ENCODE data around the gene SMIM5. TPM values are rescaled to one million over a fixed set of nuclear protein-coding genes. Genes with fewer than 3 reads are reported as not detected.

The SMIM5 gene
- total RNA-seq, 1 donor from 2014 or later = 14.0 TPM

- Histone ChIP-seq H3K9me3 (replicated peaks) (no peaks in the 10 kb centered on the region), H3K4me3 (no peak overlapping the region), H3K36me3 (peaks cover 36% of the 10 kb centered on the region), H3K4me1 (peaks cover 13% of the 10 kb centered on the region), H3K27me3 (ENCODE audit: low read depth) (no peaks in the 10 kb centered on the region), H3K27ac (replicated peaks) (no peak overlapping the region)
- intact Hi-C loops (cut with micrococcal nuclease) = no loop called here
- no peak for TF ChIP-seq CTCF (IDR thresholded peaks at IDR 0.05; ENCODE audit: borderline replicate concordance)
- DNase-seq = no peak
These were observed 6.1 kb upstream of the SMIM5 start for GRCh38 chr17:75627094-75627493.

- H3K27me3 ChIP-seq (ENCODE audit: low read depth) = no peaks in the 10 kb centered on the region
- H3K9me3 ChIP-seq (replicated peaks) = no peaks in the 10 kb centered on the region
- TF ChIP-seq CTCF (IDR thresholded peaks at IDR 0.05; ENCODE audit: borderline replicate concordance) = no peak
- intact Hi-C loops (cut with micrococcal nuclease) = no loop called here
- H3K4me1 ChIP-seq = peaks cover 25% of the 10 kb centered on the region
- DNase-seq = no peak
- no peak overlapping the region for H3K27ac ChIP-seq (replicated peaks)
- H3K4me3 ChIP-seq = no peak overlapping the region
- peaks cover 36% of the 10 kb centered on the region for H3K36me3 ChIP-seq
These were observed 4.8 kb upstream of the SMIM5 start for GRCh38 chr17:75628425-75628824.

- TF ChIP-seq CTCF (IDR thresholded peaks at IDR 0.05; ENCODE audit: borderline replicate concordance) = no peak
- peaks cover 36% of the 10 kb centered on the region for H3K36me3 ChIP-seq
- no peak for DNase-seq
These were observed 4.1 kb upstream of the SMIM5 start for GRCh38 chr17:75629157-75629556.

GRCh38 chr17:75630071-75630917 is 2.9 kb upstream of the SMIM5 start:
- no peaks in the 10 kb centered on the region for H3K27me3 ChIP-seq (ENCODE audit: low read depth)
- H3K4me3 ChIP-seq = no peak overlapping the region
- peaks cover 26% of the 10 kb centered on the region for H3K36me3 ChIP-seq
- intact Hi-C loops (cut with micrococcal nuclease) = loop anchor here (5.0 kb wide), 1 partner anchor 122 kb away; no protein-coding TSS in a partner anchor
- DNase-seq = no peak
- H3K4me1 ChIP-seq = peaks cover 43% of the 10 kb centered on the region
- TF ChIP-seq CTCF (IDR thresholded peaks at IDR 0.05; ENCODE audit: borderline replicate concordance) = no peak
- H3K27ac ChIP-seq (replicated peaks) = no peak overlapping the region
- H3K9me3 ChIP-seq (replicated peaks) = no peaks in the 10 kb centered on the region

More at GRCh38 chr17:75629157-75629556, 4.1 kb upstream of the SMIM5 start:
- H3K9me3 ChIP-seq (replicated peaks) = no peaks in the 10 kb centered on the region
- intact Hi-C loops (cut with micrococcal nuclease) = no loop called here
- no peak overlapping the region for H3K4me3 ChIP-seq
- no peaks in the 10 kb centered on the region for H3K27me3 ChIP-seq (ENCODE audit: low read depth)
- no peak overlapping the region for H3K27ac ChIP-seq (replicated peaks)
- peaks cover 32% of the 10 kb centered on the region for H3K4me1 ChIP-seq

- Histone ChIP-seq H3K4me1 (peaks cover 47% of the 10 kb centered on the region), H3K36me3 (peaks cover 16% of the 10 kb centered on the region), H3K9me3 (replicated peaks) (no peaks in the 10 kb centered on the region), H3K27ac (replicated peaks) (no peak overlapping the region), H3K27me3 (ENCODE audit: low read depth) (no peaks in the 10 kb centered on the region), H3K4me3 (no peak overlapping the region)
- intact Hi-C loops (cut with micrococcal nuclease) = loop anchor here (5.0 kb wide), 1 partner anchor 121 kb away; no protein-coding TSS in a partner anchor
- DNase-seq = no peak
- no peak for TF ChIP-seq CTCF (IDR thresholded peaks at IDR 0.05; ENCODE audit: borderline replicate concordance)
These were observed 1.9 kb upstream of the SMIM5 start for GRCh38 chr17:75631353-75631752.
